ACHN (cell line): ENCODE measurements around the gene ZNF638.

Experiments used
- DNase-seq: peaks from one replicate; pipeline ENCODE4 v3.0.0-alpha.2; 2015
- in situ Hi-C: cut with HindIII; loops from 2 replicates; pipeline ENCODE4 v1.10.0; 2017; ENCODE audit warnings: low sequenced_read_pairs, low pct_ligation_motif_present, low pct_unique_long_range_greater_than_20kb

Gene ZNF638

DNA sequence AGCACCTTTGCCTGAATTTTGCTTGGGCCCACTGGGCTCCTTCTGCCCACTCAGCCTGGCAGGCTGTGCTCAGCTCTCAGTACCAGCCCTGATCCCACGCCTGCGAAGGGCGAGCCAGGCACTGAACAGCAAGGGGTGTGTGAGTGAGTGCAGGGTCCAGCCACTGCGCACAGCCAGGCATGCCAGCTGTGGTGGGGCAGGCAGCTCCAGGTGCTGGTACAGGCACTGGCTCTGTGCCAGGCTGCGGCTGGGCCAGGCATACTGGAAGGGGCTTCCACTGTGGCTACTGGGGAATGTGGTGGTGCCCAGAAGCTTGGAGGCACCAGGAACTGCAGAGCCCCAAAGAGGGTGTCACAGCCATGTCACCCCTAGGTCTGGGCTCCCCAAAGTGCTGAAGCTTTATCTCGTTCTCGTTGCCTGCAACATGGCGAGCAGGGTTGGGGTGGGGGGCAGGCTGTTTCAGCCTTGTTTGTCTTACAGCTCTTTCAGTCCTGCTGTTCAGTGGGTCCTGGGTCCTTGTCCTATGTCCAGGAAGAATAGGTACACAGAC, 130.5 kb downstream of the ZNF638 start:
- DNase-seq: no peak
- in situ Hi-C loops: no loop called here

DNA sequence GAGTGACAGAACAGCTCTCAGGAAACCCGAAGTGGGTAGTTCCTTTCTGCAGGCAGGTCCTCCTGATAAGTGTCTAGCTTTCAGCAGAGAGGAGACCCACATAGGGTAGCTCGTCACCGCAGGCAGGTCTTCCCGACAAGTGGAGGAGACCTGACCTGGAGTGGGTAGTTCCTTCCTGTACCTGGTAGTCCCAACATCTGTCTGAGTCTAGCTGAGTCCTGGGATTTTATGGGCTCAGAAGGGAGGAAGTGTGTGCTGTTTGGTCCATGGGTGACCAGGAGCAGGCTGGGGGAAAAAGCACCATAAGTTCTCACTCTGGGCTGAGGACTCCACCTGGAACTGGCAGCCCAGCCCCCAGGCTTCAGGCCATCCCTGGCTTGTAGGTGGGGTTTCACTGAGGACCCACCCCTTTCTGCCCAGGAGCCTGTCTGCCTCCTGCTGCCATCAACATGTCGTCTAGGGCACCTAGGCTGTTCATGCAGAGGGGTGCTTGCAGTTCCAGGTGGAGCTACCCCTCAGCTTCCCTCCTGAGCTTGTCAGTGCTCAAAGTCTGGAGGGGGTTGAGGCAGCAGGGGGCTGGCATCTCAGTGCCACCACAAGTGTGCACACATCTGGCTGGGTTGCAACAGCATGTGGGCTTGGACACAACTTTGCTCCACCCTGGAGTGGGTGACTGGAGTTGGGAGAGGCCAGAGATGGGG, 131.2 kb downstream of the ZNF638 start:
- in situ Hi-C loops: no loop called here
- DNase-seq: no peak

DNA sequence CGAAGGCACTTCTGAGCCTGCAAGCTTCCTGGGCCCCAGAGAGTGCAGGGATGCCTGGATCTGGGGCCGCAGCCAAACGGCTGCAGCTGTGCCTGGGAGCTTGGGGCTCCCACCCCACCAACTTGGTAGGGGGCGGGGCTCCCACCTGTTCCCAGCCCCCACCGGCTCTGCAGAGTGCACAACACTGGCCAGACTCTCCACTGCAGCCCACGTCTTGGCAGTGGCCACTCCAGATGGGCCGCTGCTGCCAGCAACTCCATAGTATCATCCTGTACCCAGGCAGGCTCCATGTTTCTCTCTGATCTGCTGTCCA, 131.7 kb downstream of the ZNF638 start:
- in situ Hi-C loops: no loop called here

DNA sequence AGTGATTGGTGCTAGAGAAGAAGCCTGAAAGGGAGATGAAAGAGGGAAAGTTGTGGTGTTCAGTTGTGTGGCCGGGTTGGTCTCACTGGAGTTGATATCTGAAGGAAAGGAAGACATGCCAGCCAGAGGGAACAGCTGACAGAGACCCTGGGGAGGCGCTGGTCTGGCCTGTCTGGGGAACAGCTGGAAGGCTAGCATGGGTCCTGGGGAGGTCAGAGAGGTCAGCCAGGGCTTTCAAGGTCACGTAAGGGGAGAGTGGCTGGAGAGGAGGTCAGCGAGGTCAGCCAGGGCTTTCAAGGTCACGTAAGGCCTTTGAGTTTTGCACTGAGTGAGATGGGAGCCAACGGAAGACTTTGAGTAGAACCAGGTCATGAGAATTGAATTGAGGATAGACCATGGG, 132.8 kb downstream of the ZNF638 start:
- no peak for DNase-seq
- in situ Hi-C loops: no loop called here

More for the DNA sequence above, 131.7 kb downstream of the ZNF638 start:
- no peak for DNase-seq

DNA sequence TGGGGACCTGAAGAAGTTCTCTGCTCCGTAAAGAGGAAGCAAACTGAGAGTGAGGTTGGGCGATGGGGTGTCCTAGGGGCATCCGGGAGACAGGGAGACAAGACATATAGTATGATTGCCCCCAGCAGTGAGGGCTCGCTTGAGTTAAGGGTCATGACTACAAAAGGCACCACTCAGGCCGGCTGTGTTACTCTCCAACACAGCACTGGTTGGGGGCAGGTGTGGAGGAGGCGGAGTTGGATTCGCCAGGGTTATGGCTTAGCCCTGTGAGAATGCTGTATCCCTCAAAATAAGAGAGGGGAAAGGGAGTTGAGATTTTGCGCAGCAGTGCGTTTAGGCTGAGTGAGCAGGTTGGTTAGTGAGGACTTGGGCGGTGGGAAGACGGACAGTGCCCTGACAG, 133.8 kb downstream of the ZNF638 start:
- no peak for DNase-seq
- in situ Hi-C loops: no loop called here

DNA sequence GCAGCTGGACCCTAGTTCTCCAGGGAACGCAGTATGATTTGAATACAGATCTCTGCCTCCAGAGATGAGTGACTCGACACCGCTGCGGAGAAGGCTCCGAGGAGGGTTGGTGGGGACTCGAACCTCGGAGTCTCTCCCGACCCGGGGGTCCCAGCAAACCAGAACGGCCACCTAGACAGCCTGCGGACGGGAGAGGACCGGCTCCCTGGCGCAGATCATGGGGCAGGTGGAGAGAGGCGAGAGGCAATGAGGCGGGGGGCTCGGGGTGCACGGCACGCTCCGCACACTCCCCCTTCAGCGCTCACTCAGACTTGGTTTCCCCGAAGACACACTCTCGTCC, 134.3 kb downstream of the ZNF638 start:
- no peak for DNase-seq
- in situ Hi-C loops: no loop called here

DNA sequence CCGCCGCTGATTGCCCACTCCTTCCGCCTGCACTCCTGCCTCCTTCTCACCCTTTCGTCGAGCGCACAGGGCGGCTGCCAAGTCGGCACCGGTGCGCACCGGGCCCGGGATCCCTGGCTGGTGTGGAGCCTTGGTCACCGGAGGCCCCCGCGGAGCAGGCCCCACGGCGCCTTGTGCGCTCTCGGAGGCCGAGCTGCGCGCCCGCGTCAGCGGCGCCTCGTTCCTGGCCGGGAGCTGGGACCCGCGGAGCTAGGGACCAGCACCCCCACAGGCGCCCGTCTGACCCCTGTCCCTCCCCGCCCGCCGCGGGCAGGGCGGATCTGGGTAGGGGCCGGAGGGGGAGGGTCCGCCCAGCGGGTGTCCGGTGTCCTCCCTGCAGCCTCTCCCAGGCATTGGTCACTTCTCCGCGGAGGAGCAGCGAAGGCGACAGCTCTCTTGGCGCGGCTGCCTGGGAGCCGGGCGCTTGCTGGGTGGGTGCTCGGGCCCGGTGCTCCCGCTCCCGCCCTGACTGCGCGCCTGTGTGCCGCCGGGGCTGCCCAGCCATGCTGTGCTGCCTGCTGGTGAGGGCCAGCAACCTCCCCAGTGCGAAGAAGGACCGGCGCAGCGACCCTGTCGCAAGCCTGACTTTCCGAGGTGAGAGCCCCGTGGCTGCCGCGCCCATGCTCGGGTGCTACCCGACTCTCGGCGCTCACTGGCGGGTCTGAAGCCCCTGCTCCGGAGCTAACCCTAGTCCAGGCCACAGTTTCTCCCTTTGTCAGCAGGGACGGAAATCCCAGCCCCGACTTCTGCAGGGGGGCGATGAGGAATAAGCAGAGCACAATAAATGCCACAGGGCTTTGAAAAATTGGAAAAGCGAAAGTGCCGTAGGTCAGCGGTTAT, 135.0 kb downstream of the ZNF638 start:
- peak; percentile 55 for DNase-seq
- in situ Hi-C loops: no loop called here

DNA sequence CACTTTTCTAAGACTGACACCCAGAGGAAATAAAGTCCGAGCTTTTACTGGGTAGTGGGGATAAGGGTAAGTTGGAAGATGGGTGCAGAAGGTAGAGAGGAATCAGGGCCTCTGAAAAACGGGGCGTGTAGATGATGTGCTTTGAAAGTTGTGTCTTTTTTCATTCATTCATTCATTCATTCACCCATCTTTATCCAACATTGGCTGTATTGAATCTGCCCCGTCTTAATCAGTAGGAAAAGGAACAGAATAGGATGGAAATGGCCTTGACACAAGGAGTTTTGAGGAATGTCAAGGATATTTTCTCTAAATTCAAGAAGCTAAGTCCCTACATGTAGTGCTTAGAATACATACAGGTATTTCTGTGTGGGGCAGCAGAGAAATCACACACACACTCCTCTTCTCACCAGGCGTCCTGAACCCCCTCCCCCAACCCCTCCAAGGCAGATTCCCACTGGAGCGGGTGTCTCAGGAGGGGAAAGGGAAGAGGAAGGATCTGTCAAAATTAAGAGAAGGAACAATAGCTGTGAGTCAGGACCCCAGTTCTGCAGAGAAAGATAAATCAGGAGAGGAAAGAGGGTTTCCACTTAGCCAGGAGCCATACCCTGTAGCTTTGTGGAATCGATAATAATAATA, 135.7 kb downstream of the ZNF638 start:
- in situ Hi-C loops: no loop called here
- no peak for DNase-seq

DNA sequence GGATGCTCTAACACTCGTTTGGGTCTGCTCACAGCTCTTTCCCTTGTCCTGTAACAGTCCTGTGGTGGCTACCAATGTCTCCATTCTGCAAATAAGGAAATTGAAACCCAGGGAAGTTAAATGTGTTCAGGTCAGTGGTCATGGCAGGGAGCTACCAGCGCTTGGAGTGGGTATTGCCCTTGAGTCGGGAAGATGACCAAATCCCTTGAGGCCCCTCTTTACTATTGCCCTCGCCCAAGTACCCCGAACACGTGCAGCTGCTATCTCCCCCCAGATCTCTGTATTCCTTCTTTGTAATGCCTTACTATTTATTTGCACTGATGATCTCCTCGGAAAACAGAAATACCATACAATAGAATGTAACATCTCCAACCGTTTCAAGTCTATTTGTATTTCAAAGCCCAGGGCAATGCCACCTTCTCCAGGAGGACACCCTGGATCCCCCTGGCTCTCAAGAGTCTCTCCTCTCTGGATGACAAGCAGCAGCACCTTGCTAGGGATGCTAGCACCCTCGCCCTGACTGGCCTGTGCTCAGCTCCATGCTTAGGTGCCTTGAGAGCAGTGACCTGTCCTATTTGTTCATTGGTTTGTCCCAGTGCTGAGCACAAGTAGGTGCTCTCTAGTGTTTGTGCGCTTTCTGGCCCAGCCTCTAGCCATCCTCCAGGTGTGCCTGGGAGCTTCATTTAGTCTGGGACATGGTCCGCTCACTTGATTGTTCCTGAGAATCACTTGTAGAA, 136.9 kb downstream of the ZNF638 start:
- no peak for DNase-seq
- in situ Hi-C loops: no loop called here

DNA sequence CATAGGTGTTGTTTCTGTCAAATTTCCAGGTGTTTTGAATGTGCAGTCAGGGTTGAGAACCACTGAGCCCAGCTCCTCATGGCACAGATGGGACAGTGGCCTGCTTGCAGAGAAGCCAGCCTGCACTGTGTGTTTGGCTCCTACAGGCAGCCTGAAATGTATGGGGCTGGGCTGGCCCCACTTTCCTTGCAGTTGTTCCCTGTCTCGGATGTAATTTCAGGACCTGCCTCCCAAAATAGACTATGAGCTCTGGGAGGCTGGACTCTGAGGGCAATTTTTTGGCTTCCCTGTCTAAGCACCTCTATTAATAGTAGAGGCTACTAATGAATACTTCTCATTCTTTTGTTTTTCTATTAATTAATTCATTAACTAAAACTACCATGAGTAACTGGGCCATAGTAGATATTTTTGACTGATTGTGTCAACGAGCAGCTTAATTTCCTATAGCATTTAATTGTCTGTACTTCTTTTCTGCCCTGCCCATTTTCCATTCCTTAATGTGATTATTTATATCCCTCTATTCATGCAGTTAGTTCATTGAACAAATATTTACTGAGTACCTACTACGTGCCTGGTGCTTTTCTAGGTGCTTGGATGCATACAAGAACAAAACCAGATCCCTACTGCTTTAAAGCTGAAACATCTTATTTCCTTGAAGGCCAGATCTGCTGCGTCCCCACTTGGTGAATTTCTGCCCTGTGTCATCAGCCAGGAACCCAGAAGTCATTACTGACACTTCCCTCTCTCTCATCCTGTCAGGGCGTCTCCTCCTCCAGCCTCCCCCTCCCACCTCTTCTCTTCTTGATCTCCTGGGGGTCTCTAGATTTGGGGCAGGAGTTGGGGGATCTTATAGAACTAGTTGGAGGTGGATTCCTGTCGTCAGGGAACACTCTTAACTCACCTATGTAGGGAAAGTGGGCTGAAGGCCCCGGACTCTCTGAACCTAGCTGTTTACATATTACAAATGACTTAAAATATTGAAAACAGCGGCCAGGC, 138.1 kb downstream of the ZNF638 start:
- in situ Hi-C loops: no loop called here
- peak; percentile 21 for DNase-seq

DNA sequence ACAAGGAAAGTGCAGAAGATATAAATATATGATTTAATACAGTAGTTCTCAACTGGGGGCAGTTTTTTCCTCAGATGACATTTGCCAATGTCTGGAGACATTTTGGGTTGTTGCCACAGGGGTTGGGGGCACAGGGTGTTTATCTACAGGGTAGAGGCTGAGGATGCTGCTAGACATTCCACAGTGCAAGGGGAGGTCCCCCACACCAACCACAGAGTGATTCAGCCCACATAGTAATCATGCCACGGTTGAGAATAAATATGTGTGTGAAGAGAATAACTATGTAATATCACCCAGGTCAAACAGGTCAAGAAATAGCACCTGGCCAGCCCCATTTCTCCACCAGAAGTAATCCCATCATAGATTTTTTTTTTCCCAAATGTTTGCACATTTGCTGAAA, 139.7 kb downstream of the ZNF638 start:
- in situ Hi-C loops: no loop called here

DNA sequence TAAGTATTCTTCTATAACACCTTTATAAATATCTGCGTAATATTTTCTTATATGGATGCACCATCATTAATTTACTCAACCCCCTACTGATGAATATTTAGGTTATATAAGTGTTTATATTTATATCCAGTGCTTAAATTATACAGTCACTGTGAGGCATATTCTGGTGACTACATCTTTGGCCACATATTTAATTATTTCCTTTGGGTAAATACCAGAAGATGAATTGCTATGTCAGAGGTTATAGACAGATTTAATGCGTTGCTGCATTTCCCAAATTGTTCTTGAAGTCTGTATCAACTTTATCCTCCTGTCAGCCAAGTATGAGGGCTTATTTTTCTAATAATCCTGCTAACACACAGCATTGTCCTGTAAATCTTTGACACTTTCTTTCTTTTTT, 140.4 kb downstream of the ZNF638 start:
- DNase-seq: no peak
- in situ Hi-C loops: no loop called here

More for the DNA sequence above, 139.7 kb downstream of the ZNF638 start:
- DNase-seq: peak; percentile 89

DNA sequence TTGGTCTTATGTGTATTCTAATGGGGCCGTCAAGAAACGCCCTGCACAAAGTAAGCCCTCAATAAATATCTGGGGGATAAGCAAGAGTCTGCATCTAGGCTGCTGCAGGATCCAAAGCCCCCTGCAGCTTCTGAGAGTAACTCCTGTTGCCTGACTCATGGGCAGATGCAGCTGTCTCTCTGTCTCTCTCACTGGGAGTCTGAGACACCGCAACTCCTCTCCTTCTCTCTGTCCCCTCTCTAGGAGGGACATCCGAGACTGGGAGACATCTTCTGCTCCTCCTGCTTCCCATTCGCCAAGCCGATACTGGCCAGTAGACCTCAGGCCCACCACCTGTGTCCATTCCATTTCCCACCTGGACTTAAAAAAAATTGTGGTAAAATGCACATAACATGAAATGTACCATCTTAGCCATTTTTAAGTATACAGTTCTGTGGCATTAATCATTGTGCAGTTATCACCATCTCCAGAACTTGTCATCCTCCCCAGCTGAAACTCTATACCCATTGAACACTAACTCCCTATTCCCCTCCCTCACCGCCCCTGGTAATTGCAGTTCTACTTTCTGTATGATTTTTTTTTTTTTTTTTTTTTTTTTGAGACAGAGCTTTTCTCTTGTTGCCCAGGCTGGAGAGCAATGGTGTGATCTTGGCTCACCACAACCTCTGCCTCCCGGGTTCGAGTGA, 141.9 kb downstream of the ZNF638 start:
- no peak for DNase-seq
- in situ Hi-C loops: no loop called here

DNA sequence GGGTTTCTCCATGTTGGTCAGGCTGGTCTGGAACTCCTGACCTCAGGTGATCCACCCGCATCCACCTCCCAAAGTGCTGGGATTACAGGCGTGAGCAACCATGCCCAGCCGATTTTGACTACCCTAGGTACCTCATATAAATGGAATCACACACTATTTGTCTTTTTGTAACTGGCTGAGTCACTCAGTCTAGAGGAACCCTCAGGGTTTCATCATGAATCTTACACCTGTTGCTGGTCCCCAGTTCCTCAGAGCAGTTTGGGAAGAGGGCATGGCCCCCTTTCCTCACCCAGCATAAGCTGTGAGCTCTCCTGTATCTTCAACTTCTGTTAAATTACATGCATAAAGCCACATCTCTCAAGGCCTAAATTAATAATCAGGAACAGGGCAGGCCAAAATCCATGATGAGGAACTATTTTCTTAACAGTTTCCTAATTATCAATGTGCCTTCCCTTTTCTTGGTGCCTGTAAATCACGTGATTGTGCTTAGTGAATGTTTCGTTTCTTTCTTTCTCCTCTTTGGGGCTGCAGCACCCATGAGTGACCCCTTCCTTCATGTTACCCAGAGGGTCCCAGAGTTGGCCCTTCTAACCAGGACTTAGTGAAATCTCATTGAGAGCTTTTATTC, 142.6 kb downstream of the ZNF638 start:
- in situ Hi-C loops: no loop called here

DNA sequence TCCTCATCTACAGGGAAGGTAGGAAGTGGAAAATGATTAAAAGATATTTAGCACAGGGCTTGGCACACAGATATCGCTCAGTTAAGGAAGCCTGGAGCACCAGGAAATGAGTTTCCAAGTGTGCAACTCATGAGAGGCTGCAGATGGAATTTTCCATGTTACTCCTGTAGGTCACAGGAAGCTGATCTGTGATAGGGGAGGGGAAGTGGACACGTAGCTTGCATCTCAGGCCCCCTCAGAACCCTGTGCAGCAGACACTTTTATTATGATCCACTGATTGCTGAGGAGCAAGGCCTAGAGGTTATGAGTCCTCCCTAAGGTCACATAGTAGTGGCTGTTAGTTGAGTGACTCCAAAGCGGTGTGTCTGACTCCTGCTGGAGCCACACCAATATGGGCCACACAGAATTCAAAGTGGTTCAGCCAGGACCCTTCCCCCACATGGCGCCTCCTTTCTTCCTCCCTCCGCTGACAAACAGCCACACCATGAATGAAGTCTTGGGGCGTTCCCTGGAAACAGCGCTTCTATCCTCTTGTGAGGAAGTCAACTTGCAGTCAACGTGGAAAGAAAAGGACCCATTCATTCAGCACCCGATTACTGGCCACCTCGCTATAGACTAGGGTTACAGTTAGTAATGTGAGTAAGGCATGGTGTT, 143.3 kb downstream of the ZNF638 start:
- in situ Hi-C loops: no loop called here
- DNase-seq: no peak

More for the DNA sequence above, 142.6 kb downstream of the ZNF638 start:
- no peak for DNase-seq

DNA sequence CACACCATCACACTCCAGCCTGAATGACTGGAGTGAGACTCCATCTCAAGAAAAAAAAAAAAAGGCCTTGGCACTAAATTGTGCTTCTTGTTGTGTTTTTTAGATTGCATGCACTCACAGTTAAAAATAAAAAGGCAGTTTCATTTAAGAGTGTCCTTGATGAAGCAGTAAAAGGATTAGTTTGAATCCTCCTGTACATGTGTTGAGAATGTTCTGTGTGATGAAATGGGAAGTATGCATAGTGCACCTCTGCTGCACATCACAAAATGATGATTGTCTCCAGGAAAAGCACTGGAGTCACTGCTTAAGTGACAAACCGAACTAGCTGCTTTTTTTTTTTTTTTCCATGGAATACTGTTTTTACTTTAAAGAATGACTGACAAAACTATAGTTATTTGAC, 144.9 kb downstream of the ZNF638 start:
- in situ Hi-C loops: no loop called here
- DNase-seq: no peak
